Liver (tissue), 9 donors: Measurements from ENCODE around the gene SMC6. TPM values are rescaled to one million over a fixed set of nuclear protein-coding genes. Genes with fewer than 3 reads are reported as not detected.

Experiments used
- DNase-seq: peaks from one replicate; pipeline ENCODE4 v3.0.0-alpha.2; 2017; ENCODE audit warnings: low spot score
- H3K27ac ChIP-seq, 2 donors: one replicate each; pipeline ENCODE4 v1.7.0; 2013; ENCODE audit warnings: inconsistent platforms in 2 of 2, low read length in 2 of 2, control low read depth in 1 of 2, low read depth in 1 of 2, mild to moderate bottlenecking in 1 of 2
- H3K27me3 ChIP-seq, 4 donors: one replicate each; pipeline versions ENCODE4 v1.6.1 to v1.7.0; 2013; ENCODE audit warnings: low read length in 3 of 4, inconsistent platforms in 1 of 4, mild to moderate bottlenecking in 1 of 4, moderate library complexity in 1 of 4; ENCODE audit not compliant: control insufficient read depth in 4 of 4, insufficient read depth in 4 of 4
- H3K36me3 ChIP-seq, 4 donors: one replicate each; pipeline versions ENCODE4 v1.6.1 to v1.7.0; 2013; ENCODE audit warnings: low read length in 3 of 4, mild to moderate bottlenecking in 3 of 4, low read depth in 1 of 4, moderate library complexity in 1 of 4; ENCODE audit not compliant: control insufficient read depth in 4 of 4, insufficient read depth in 3 of 4
- H3K4me1 ChIP-seq, 4 donors: one replicate each; pipeline versions ENCODE4 v1.6.1 to v1.7.0; 2013; ENCODE audit warnings: low read length in 3 of 4, mild to moderate bottlenecking in 3 of 4, moderate library complexity in 1 of 4; ENCODE audit not compliant: control insufficient read depth in 4 of 4, insufficient read depth in 4 of 4
- H3K4me3 ChIP-seq, 3 donors: one replicate each; pipeline versions ENCODE4 v1.6.1 to v1.7.0; 2013; ENCODE audit warnings: low read length in 3 of 3, control low read depth in 1 of 3, low read depth in 1 of 3, mild to moderate bottlenecking in 1 of 3
- H3K9ac ChIP-seq, 2 donors: one replicate each; pipeline ENCODE4 v1.7.0; 2013; ENCODE audit warnings: low read length in 2 of 2, mild to moderate bottlenecking in 2 of 2, moderate library complexity in 2 of 2, control low read depth in 1 of 2, low read depth in 1 of 2
- H3K9me3 ChIP-seq, 4 donors: one replicate each; pipeline versions ENCODE4 v1.6.1 to v1.7.0; 2013; ENCODE audit warnings: low read length in 3 of 4; ENCODE audit not compliant: control insufficient read depth in 4 of 4
- ATF3 ChIP-seq: IDR thresholded peaks from 2 replicates; pipeline ENCODE4 v1.6.1; 2016; ENCODE audit warnings: antibody characterized with exemption
- EGR1 ChIP-seq, 2 donors: IDR thresholded peaks; 2 replicates each; pipeline ENCODE4 v1.6.1; 2016 to 2018; ENCODE audit warnings: antibody characterized with exemption in 2 of 2, low read depth in 2 of 2
- FOXA1 ChIP-seq: IDR thresholded peaks from 2 replicates; pipeline ENCODE4 v1.6.1; 2016; ENCODE audit warnings: antibody characterized with exemption
- FOXA2 ChIP-seq: IDR thresholded peaks from 2 replicates; pipeline ENCODE4 v1.6.1; 2016; ENCODE audit warnings: antibody characterized with exemption
- GABPA ChIP-seq, 2 donors: IDR thresholded peaks in 1 of 2; conservative IDR thresholded peaks in 1 of 2; 2 replicates each; pipeline ENCODE4 v1.6.1; 2016; ENCODE audit warnings: antibody characterized with exemption in 2 of 2, mild to moderate bottlenecking in 1 of 2, moderate library complexity in 1 of 2
- HNF4A ChIP-seq, 2 donors: conservative IDR thresholded peaks; 2 replicates each; pipeline ENCODE4 v1.6.1; 2016; ENCODE audit warnings: antibody characterized with exemption in 2 of 2, mild to moderate bottlenecking in 2 of 2
- HNF4G ChIP-seq: IDR thresholded peaks from 2 replicates; pipeline ENCODE4 v1.6.1; 2016; ENCODE audit warnings: antibody characterized with exemption
- JUND ChIP-seq, 2 donors: IDR thresholded peaks; 2 replicates each; pipeline ENCODE4 v1.6.1; 2016; ENCODE audit warnings: antibody characterized with exemption in 2 of 2
- MAX ChIP-seq: IDR thresholded peaks from 2 replicates; pipeline ENCODE4 v1.6.1; 2016; ENCODE audit warnings: antibody characterized with exemption
- NR2F2 ChIP-seq: IDR thresholded peaks from 2 replicates; pipeline ENCODE4 v1.6.1; 2016; ENCODE audit warnings: antibody characterized with exemption
- RAD21 ChIP-seq, 2 donors: IDR thresholded peaks; 2 replicates each; pipeline ENCODE4 v1.6.1; 2016; ENCODE audit warnings: antibody characterized with exemption in 2 of 2, mild to moderate bottlenecking in 2 of 2
- REST ChIP-seq: IDR thresholded peaks from 2 replicates; pipeline ENCODE4 v1.6.1; 2016; ENCODE audit warnings: antibody characterized with exemption, mild to moderate bottlenecking
- RXRA ChIP-seq, 2 donors: IDR thresholded peaks; 2 replicates each; pipeline ENCODE4 v1.6.1; 2017 to 2018; ENCODE audit warnings: antibody characterized with exemption in 2 of 2, mild to moderate bottlenecking in 1 of 2
- SP1 ChIP-seq: IDR thresholded peaks from 2 replicates; pipeline ENCODE4 v1.6.1; 2018; ENCODE audit warnings: antibody characterized with exemption, mild to moderate bottlenecking
- TAF1 ChIP-seq: conservative IDR thresholded peaks from 2 replicates; pipeline ENCODE4 v1.6.1; 2016; ENCODE audit warnings: antibody characterized with exemption, mild to moderate bottlenecking
- YY1 ChIP-seq: IDR thresholded peaks from 2 replicates; pipeline ENCODE4 v1.6.1; 2016; ENCODE audit warnings: antibody characterized with exemption, mild to moderate bottlenecking
- ZBTB33 ChIP-seq: IDR thresholded peaks from 2 replicates; pipeline ENCODE4 v1.6.1; 2016; ENCODE audit warnings: antibody characterized with exemption
- WGBS: extraction: QIAGEN DNeasy Blood & Tissue Kit; methylation state at CpG from one replicate; pipeline ENCODE4 v1.1.7; 2013; 5-methylcytosine and 5-hydroxymethylcytosine counted together
- polyA plus RNA-seq, 2 donors: library from polyadenylated mRNA; stranded (reverse) in 1 of 2; unstranded in 1 of 2; fragments of 200-250 nt in 1 of 2; fragments of >200 nt in 1 of 2; fragmentation: Nextera tagmentation in 1 of 2; extraction: Ambion mirVana in 1 of 2; gene quantifications; one replicate each; pipeline versions ENCODE4 v1.2.1 to v1.2.3, GENCODE V29; 2013 to 2015
- total RNA-seq, 2 donors: library from RNA; depleted of rRNA; stranded (reverse); fragments of >200 nt; gene quantifications; one replicate each; pipeline ENCODE4 v1.2.3, GENCODE V29; 2014
- donor health status: healthy.
- donor health status: healthy.
- donor health status: healthy.
- donor health status: healthy.
- donor health status: healthy.

Gene SMC6
- total and polyA plus RNA-seq, 4 donors = 2.6 to 22.3 (median 11.0) TPM

GRCh38 chr2:17713291-17713690 lies 40.3 kb downstream of the SMC6 start:
- H3K9ac ChIP-seq = no peak overlapping the region
- 97% methylated on average over 1 of the region's 1 CpG for WGBS
- no peak for DNase-seq

GRCh38 chr2:17710547-17711248 lies 42.9 kb downstream of the SMC6 start:
- H3K27ac ChIP-seq = no peak overlapping the region
- no peak overlapping the region for H3K4me3 ChIP-seq
- no peak overlapping the region for H3K9ac ChIP-seq
- H3K27me3 ChIP-seq = no peaks in the 10 kb centered on the region
- DNase-seq = no peak
- no peaks in the 10 kb centered on the region for H3K9me3 ChIP-seq
- H3K4me1 ChIP-seq = no peaks in the 10 kb centered on the region
- WGBS = 89% methylated on average over 9 of the region's 9 CpGs
- H3K36me3 ChIP-seq = peaks cover 6 to 50% (median 39%) of the 10 kb centered on the region in 4 donors
- TF ChIP-seq HNF4G (no peak), HNF4A (conservative IDR thresholded peaks at IDR 0.05) (no peak), FOXA2 (no peak), NR2F2 (no peak), REST (no peak), JUND (IDR thresholded peaks at IDR 0.05) (no peak), GABPA (IDR thresholded peaks at IDR 0.05 in 1 of 2, conservative IDR thresholded peaks at IDR 0.05 in 1 of 2) (no peak), YY1 (no peak), MAX (no peak), TAF1 (no peak)

More at GRCh38 chr2:17713291-17713690, 40.3 kb downstream of the SMC6 start:
- H3K27ac ChIP-seq = no peak overlapping the region
- H3K4me1 ChIP-seq = no peaks in the 10 kb centered on the region
- no peak overlapping the region for H3K4me3 ChIP-seq
- no peaks in the 10 kb centered on the region for H3K9me3 ChIP-seq
- TF ChIP-seq YY1 (no peak), RAD21 (IDR thresholded peaks at IDR 0.05) (no peak), JUND (IDR thresholded peaks at IDR 0.05) (no peak), GABPA (IDR thresholded peaks at IDR 0.05 in 1 of 2, conservative IDR thresholded peaks at IDR 0.05 in 1 of 2) (no peak), NR2F2 (no peak), RXRA (IDR thresholded peaks at IDR 0.05) (no peak), EGR1 (IDR thresholded peaks at IDR 0.05; ENCODE audit: low read depth in 2 of 2) (no peak), ATF3 (no peak), SP1 (no peak), FOXA1 (no peak), HNF4G (no peak), FOXA2 (no peak), HNF4A (conservative IDR thresholded peaks at IDR 0.05) (no peak), REST (no peak), ZBTB33 (no peak), TAF1 (no peak)
- peaks cover 3 to 52% (median 40%) of the 10 kb centered on the region in 4 donors for H3K36me3 ChIP-seq
- H3K27me3 ChIP-seq = no peaks in the 10 kb centered on the region
